ENCODE data around the gene IGFBPL1. TPM values are rescaled to one million over a fixed set of nuclear protein-coding genes. Genes with fewer than 3 reads are reported as not detected.

IGFBPL1 gene
- total RNA-seq, 4 donors from 2014 or later: not detected

DNA sequence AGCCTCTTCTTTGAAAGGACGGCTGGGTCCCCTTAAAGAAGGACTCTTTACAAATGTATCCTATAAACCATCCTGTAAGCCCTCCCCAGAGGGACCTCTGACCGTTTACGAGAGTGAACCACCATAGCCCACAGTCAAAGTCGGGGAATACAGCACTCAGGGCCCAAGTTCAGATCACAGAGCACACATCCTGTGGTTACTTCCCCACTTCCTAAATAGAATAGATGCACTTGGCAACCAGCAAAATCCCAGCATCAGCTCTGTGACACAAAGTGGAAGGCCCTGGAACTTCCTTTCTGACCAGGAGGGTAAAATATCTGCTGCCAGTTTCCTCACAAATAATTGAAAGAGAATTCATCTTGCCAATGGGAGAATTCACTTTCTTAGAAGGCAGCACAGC is 6.9 kb upstream of the IGFBPL1 start:
- DNase-seq (ENCODE audit: low spot score) (no peak), ATAC-seq (ENCODE audit: low FRiP score) (no peak)
- TF ChIP-seq, protein P1, sequence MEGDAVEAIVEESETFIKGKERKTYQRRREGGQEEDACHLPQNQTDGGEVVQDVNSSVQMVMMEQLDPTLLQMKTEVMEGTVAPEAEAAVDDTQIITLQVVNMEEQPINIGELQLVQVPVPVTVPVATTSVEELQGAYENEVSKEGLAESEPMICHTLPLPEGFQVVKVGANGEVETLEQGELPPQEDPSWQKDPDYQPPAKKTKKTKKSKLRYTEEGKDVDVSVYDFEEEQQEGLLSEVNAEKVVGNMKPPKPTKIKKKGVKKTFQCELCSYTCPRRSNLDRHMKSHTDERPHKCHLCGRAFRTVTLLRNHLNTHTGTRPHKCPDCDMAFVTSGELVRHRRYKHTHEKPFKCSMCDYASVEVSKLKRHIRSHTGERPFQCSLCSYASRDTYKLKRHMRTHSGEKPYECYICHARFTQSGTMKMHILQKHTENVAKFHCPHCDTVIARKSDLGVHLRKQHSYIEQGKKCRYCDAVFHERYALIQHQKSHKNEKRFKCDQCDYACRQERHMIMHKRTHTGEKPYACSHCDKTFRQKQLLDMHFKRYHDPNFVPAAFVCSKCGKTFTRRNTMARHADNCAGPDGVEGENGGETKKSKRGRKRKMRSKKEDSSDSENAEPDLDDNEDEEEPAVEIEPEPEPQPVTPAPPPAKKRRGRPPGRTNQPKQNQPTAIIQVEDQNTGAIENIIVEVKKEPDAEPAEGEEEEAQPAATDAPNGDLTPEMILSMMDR (IDR thresholded peaks at IDR 0.05): no peak

DNA sequence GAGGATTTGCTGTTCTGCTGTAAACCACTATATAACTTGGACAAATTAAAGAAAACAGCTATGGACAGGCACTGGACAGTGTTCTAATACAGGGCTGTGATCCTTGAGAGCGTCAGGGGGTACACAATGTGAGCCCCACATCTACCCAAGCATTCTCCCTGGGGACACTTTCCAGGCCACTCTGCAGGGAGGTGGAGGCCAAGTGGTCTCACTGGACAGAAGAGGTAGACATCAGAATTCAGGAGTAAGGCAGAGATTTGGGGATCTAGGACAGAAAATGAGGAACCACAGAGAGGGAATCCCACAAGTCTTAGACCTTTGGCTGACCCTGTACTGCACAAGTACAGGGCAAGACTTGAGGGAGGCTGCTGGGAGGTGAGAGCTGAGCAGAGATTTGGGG is 3.8 kb upstream of the IGFBPL1 start:
- TF ChIP-seq, protein P1 (IDR thresholded peaks at IDR 0.05): no peak
- no peak for DNase-seq (ENCODE audit: low spot score)
- no peak for ATAC-seq (ENCODE audit: low FRiP score)

DNA sequence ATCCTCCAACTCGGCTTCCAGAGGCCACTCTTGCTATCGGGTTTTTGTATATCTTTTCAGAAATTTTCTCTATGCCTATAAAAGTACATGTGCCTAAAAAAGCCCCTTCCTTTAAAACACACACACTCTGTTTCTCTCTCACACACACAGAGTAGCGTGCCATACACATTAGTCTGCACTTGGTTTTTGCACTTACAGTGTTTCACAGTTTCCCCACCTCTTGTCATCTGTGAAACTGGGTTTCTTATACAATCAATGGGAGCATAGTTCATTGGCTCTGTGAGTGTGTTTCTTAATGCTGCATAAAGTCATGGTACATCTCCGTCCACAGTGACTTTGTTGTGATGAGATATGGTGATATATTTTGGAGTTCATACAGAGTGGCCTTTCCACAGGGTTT is 664 bp upstream of the IGFBPL1 start:
- TF ChIP-seq, protein P1 (IDR thresholded peaks at IDR 0.05): no peak
- ATAC-seq (ENCODE audit: low FRiP score) (no peak), DNase-seq (ENCODE audit: low spot score) (no peak)

DNA sequence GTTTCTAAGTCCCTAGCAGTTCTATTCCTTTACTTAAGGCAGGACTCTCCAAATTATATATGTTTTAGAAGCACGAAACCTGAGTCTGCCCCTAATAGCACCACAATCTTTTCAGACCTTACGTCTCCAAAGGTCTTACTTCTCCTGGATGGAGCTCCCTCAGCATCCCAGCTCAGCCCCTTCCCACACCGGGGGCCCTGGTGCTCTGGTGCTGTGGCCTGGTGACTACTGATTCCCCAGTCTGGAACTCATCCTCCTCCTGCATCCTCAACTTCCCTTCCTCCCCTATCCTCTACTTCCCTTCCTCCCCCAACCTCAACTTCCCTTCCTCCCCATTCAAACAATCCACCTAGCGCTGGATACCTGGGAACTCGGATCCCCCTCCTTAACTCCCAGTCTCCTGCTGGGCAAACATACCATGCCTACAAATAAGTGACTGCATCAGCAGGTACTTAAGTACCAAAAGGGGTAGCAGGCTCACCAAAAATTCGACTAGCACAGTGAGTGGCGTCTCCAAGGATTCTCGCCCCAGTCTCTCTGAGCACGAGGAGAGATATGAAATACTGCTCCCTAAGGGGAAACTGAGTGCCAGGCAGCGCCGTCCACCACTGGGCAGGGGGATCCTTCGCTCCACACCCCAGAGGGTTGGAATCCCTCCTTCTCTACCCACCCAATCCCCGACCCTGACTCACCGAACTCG is 831 bp downstream of the IGFBPL1 start:
- ATAC-seq (ENCODE audit: low FRiP score) (no peak), DNase-seq (ENCODE audit: low spot score) (no peak)
- TF ChIP-seq, protein P1 (IDR thresholded peaks at IDR 0.05): no peak

DNA sequence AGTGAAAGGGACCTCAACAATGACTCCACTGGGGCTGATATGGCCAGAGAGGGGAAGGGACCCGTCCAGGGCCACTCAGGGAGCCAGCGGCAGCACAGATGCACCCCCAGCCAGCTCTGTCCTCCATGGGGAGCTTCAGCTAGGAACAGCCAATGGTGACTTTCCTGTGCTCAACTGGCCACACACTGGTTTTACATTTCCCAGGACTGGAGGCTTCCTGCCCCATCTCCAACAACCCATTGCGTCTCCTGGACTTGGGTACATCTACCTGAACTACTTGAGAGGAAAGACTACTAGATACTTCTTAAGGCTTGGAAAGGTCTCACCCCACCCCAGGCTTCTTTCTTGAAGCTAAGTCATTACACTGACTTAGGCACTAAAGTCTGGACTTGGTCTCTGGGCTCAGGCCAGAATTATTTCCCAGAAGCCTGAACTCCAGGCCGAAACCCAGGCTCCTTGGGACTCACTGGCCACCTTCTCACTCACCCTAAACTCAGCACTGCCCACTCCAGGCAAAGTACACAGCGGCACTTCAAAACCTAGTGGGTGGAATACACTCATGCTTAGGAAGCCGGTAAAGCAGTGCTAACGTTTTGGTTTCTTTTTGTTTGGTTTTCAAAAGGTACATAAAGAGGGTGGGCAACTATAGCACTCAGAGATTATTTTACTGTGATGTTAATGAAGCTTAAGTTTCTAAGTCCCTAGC is 1.5 kb downstream of the IGFBPL1 start:
- TF ChIP-seq, protein P1 (IDR thresholded peaks at IDR 0.05): no peak
- DNase-seq (ENCODE audit: low spot score): no peak
- no peak for ATAC-seq (ENCODE audit: low FRiP score)

DNA sequence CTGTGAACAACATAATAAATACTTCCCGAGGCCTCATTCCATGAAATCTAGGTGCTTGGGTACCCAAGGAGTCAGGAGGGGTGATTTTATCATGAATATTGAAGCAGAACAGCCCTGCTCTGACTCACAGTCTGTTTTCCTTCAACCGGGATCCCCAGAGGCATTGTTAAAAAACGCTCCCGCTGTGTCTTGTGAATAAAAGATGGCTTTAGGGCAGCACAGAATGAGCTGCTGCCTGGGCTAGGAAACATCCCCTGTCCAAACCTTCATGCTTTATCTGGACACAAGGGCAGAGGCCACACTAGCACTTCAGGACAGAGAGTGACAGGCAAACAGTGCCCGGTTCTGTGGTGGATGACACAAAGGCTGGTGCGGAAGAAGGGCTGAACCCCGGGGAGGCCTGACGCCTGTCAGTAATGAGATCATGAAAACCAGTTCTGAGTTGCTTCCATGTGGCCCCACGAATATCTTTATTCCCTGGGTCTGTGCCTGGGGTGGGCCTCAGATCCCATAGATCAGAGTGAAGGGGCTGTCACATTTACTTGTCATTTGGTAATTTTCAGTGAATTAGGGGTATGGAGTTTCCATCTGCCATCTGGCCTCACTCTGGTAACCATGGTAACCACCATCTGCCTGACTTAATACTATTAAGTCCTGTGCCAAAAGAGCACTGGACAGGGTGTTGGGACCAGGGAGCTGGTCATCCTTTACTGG is 2.6 kb downstream of the IGFBPL1 start:
- no peak for ATAC-seq (ENCODE audit: low FRiP score)
- DNase-seq (ENCODE audit: low spot score): no peak
- TF ChIP-seq, protein P1 (IDR thresholded peaks at IDR 0.05): no peak

All from omental fat pad (tissue), 4 donors.